ENCODE measurements around the gene CASZ1. TPM values are rescaled to one million over a fixed set of nuclear protein-coding genes. Genes with fewer than 3 reads are reported as not detected.

CASZ1 gene
- total RNA-seq, 1 experiment from 2014 or later = 2.3 TPM

DNA sequence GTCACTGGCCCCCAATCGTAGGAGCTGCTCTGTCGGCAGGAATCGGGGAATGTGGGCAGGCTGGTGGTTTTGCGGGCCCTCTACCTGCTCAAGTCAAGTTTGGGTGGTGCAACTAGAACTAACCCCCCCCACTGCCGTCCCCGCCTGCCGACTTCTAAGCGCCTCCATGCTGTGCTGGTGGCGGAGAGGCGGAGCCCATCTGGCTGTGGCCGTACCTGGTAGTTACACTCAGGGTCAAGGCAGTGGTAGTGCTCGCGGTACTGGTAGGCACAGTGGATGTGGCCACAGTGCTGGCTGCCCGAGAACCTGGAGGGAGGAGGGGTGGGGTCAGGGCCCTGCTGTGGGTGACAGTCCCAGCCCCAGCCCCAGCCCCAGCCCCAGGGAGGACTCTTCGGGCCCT, 140.0 kb downstream of the CASZ1 start:
- DNase-seq = no peak
- H3K4me3 ChIP-seq = no peak overlapping the region
- no peak overlapping the region for H3K27ac ChIP-seq
- no peaks in the 10 kb centered on the region for H3K4me1 ChIP-seq
- H3K9me3 ChIP-seq (replicated peaks) = no peaks in the 10 kb centered on the region
- no peaks in the 10 kb centered on the region for H3K27me3 ChIP-seq
- no peaks in the 10 kb centered on the region for H3K36me3 ChIP-seq

DNA sequence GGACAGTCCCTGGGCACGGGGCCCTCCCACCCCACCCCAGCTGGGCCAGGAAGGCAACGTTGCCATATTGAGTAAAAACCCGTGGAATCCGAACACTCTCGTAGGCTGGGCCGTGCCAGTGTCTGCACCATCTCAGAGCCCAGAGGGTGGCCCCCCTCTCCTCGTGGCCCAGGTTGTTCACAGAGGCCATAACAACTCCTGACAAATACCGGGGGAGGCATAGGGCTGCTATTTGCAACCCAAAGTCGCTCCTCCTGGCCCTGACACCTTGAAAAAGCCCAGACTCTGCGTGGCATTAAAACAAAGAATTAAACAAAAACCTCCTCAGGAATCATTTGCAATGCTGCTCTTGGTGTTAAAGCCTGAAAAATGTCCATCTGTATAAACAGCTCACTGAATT, 141.4 kb downstream of the CASZ1 start:
- H3K27me3 ChIP-seq = no peaks in the 10 kb centered on the region
- H3K4me1 ChIP-seq = no peaks in the 10 kb centered on the region
- H3K9me3 ChIP-seq (replicated peaks) = no peaks in the 10 kb centered on the region
- no peak overlapping the region for H3K27ac ChIP-seq
- H3K36me3 ChIP-seq = no peaks in the 10 kb centered on the region
- DNase-seq = no peak
- H3K4me3 ChIP-seq = no peak overlapping the region

DNA sequence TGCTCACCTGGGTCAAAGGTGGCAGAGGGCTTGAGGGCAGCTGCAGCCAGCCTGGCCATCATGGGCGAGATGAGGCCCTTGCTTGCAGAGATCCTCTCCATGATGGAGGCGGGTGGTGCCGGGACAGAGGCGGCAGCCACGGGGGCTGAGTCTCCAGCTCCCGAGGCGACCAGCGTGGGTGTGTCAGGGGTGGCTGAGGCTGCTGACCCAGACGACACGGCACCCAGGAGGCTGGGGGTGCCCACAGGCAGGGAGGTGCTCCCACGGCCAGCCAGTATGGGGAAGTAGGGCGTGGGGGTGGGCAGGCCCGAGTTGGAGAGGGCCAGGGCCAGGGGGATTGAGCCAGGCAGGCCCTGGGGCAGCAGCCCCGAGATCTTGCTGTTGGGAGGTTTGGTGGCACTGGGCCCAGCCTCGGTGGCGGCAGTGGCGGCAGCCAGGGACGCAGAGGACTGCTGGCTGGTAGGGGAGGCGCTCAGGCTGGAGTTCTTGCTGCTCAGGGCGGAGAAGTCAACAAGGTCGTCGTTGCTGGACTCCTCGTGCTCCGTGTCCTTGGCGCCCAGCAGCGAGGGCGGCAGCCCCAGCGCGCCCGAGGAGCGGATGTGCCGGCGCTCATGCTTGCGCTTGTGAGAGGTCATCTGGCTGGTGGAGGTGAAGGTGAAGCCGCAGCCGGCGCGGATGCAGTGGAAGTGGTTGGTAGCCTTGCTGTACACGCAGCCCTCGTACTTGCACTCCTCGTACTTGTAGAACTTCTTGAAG, 142.9 kb downstream of the CASZ1 start:
- Histone ChIP-seq H3K4me1 (no peaks in the 10 kb centered on the region), H3K9me3 (replicated peaks) (no peaks in the 10 kb centered on the region), H3K4me3 (no peak overlapping the region), H3K27ac (no peak overlapping the region), H3K36me3 (no peaks in the 10 kb centered on the region), H3K27me3 (no peaks in the 10 kb centered on the region)
- DNase-seq = no peak

DNA sequence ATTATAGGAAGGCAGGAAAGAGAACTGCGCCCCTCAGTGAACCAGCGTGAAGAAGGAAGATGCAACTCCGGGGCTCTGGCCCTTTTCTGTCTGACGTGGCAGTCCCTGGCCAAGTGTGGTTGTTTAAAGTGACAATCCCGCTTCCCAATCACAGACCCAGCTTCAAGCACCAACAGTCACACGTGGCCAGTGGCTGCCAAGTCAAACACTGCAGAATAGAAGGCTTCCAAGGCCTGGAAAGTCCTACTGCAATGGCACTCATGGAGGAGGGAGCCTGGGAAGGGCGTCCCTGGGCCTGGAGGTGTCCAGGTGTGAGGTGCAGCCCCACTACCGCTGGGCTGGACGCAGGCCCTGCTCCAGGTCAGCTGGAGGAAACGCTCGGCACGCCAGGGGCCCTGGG, 143.8 kb downstream of the CASZ1 start:
- DNase-seq = no peak
- H3K9me3 ChIP-seq (replicated peaks) = no peaks in the 10 kb centered on the region
- no peaks in the 10 kb centered on the region for H3K4me1 ChIP-seq
- H3K36me3 ChIP-seq = no peaks in the 10 kb centered on the region
- no peaks in the 10 kb centered on the region for H3K27me3 ChIP-seq
- H3K4me3 ChIP-seq = no peak overlapping the region
- H3K27ac ChIP-seq = no peak overlapping the region

DNA sequence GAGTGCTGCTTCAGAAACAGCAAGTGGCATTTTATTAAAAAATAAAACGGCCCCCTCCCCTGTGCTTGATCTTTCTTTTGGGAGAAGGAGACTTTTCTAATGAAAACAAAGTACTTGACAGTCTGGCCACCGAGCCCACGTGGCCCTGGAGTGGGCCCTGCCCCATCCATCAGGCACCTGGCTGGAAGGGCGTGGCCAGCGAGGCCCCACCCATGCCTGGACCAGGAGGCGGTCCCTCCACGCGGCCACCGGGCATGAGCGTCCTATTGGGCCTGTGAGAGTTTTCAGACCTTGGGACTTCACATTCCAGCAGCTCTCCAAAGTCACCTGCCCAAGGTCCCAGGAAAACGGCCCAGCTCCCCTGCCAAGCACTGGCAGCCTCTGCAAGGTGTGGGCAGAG, 144.7 kb downstream of the CASZ1 start:
- DNase-seq = no peak
- Histone ChIP-seq H3K27me3 (no peaks in the 10 kb centered on the region), H3K4me3 (no peak overlapping the region), H3K4me1 (no peaks in the 10 kb centered on the region), H3K27ac (no peak overlapping the region), H3K9me3 (replicated peaks) (no peaks in the 10 kb centered on the region), H3K36me3 (no peaks in the 10 kb centered on the region)

DNA sequence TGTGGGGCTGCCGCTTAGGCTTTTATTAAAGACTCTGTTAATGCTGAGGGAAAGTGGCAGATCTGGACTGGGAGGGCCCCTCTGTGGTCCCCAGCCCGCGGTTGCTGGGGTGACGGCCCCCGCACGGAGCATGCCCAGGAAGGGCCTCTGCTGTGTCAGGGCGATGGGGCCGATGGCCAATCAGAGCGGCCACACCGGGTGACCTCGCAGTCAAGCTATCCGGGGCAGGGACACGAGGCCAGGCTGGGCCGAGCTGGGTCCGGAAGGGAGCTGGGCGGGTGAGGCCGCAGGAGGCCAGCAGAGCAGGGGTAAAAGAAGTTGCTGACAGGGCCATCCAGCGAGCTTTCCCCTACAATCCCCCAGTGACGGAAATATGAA, 145.1 kb downstream of the CASZ1 start:
- Histone ChIP-seq H3K27ac (no peak overlapping the region), H3K27me3 (no peaks in the 10 kb centered on the region), H3K4me3 (no peak overlapping the region), H3K36me3 (no peaks in the 10 kb centered on the region), H3K4me1 (no peaks in the 10 kb centered on the region), H3K9me3 (replicated peaks) (no peaks in the 10 kb centered on the region)
- DNase-seq = peak; percentile 45 to 49

DNA sequence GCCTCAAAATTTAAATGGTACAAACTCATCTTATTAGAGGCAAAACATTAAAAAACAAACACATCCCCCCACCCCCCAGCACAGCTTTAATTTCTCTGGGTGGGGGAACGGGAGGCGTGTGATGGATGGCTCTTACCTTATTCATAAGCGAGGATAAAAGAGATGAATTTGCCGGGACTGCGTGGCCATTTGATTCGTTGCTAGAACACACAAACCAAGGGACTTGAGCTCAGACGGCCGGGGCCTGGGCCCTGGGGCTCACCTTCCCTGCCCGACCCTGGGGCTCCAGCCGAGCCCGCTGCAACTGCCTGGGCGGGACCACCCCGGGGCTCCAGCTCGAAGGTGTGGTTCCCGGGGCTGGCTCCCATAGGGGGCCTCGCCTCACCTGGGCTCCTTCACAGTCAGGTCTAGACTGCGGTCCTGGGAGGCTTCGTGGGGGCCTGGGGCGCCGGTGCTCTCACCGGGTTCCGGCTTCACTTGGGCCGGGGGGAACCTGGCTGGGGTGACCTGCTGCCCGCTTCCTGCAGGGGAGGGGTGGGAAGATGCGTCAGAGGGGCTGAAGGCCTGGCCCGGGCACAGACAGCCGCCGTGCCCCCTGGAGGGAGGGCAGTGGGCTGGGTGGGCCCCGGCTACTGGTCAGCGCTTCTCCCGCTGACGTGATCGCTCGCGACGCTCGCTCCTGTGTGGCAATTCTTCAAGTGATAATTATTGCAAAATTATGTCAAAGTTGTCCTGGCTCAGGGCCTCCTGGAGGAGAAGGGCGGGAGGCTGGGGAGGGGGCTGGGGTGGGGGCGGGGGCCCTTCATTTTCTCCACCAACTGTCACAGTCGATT, 145.7 kb downstream of the CASZ1 start:
- no peak for DNase-seq
- no peaks in the 10 kb centered on the region for H3K27me3 ChIP-seq
- H3K9me3 ChIP-seq (replicated peaks) = no peaks in the 10 kb centered on the region
- no peak overlapping the region for H3K27ac ChIP-seq
- no peak overlapping the region for H3K4me3 ChIP-seq
- H3K4me1 ChIP-seq = no peaks in the 10 kb centered on the region
- H3K36me3 ChIP-seq = no peaks in the 10 kb centered on the region

DNA sequence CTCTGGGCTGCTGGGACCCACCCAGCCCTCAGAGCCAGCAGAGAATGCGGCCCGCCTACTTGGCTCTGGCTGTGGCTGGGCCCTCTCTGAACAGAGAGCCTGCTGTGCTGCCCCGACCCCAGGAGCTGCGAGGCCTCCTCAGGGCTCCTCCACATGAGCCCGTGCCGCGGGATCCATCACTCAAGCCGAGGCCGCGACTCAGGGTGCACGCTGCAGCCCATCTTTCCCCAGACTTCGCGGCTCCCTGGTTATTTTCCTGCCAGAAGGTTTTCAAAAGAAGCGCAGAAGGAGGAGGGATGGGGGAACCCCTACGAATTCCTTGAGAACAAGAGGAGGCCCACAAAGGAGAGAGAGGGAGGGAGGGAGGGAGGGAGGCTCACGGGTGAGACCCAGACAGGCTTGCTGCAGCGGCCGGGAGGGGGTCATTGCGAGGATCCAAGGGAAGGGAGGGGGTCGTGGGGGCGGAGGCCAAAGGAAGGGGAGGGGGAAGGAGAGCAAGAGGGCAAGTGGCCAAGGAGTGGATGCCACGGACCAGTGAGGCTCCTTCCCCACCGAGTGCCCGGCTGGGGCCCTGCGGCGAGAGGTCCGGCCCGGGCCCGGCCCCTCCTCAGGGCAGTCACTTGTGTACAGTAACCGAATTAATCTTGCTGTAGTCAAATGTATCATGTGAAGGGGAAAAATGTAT, 146.8 kb downstream of the CASZ1 start:
- Histone ChIP-seq H3K27me3 (no peaks in the 10 kb centered on the region), H3K9me3 (replicated peaks) (no peaks in the 10 kb centered on the region), H3K4me3 (no peak overlapping the region), H3K4me1 (no peaks in the 10 kb centered on the region), H3K36me3 (no peaks in the 10 kb centered on the region), H3K27ac (no peak overlapping the region)
- no peak for DNase-seq

DNA sequence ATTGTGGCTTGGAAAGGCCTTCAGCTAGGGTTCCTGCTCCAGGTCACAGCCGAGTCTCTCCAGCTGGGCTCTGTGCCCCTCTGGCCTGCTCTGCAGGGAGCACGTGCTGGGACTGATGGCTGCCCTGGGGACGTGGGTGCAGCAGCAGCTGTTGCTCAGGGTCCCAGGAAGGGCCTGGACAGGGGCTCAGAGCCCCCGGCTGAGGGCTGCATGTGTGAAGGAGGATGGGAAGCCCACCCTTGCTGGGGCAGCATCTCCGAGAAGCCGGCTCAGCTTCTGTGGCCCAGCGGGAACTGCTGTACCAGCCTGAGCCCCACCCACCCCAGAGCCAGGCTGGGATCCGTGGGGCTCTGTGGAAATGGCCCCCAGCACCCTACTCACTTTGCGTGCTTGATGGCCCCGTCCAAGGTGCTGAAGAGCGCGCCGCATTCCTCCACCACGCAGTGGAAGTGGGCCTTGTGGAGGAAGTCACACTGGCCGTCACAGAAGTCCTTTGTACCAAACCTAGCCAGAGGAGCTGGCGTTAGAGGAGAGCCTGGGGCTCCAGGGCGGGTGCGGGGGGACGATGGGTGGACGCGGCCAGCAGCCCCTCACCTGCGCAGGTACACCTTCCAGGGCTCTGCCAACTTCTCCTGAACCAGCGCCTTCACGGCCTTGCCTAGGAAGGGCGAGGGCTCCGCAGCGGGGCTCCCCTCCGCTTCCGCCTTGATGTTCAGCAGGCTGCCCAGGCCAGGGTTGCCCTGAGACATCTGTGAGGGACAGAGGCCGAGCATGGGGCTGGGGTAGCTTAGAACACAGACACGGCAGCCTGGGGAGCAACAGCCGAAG, 147.5 kb downstream of the CASZ1 start:
- Histone ChIP-seq H3K4me1 (no peaks in the 10 kb centered on the region), H3K27me3 (no peaks in the 10 kb centered on the region), H3K4me3 (no peak overlapping the region), H3K9me3 (replicated peaks) (no peaks in the 10 kb centered on the region), H3K36me3 (no peaks in the 10 kb centered on the region), H3K27ac (no peak overlapping the region)
- no peak for DNase-seq

DNA sequence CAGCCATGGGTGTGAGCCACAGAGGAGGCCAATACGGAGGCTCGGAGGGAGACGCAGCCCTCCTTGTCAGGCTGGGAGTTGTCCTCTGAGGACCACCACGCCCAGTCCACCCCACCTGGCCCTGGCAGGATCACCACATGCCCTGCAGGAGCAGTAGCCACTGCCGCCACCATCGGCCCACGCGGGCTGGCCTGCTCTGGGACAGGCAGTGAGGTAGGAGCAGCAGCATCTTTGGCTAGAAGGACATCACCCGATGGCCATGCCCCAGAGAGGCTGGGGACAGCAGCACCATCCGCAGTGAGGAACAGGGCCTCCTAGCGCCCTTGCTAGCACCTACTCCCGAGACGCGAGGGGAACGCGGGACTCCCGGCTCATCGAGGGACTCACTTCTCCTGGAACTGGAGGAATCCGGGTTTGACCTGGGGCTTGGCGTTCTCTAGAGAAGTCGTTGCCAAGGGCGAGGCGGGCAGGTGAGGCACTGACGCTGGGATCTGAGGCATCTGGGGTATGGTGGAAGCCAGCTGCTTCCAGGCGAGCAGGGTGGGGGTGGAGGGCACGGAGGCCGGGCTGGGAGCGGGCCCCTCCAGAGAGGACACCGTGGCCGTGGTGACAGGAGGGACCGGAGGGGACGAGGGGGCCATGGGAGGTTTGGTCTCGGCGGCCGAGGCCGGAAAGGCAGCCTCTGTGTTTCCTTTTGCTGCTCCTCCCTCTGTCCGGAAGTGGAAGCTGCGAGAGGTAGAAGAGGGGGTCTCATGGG, 148.9 kb downstream of the CASZ1 start:
- DNase-seq = no peak
- Histone ChIP-seq H3K36me3 (no peaks in the 10 kb centered on the region), H3K27me3 (no peaks in the 10 kb centered on the region), H3K4me1 (no peaks in the 10 kb centered on the region), H3K4me3 (no peak overlapping the region), H3K27ac (no peak overlapping the region), H3K9me3 (replicated peaks) (no peaks in the 10 kb centered on the region)

DNA sequence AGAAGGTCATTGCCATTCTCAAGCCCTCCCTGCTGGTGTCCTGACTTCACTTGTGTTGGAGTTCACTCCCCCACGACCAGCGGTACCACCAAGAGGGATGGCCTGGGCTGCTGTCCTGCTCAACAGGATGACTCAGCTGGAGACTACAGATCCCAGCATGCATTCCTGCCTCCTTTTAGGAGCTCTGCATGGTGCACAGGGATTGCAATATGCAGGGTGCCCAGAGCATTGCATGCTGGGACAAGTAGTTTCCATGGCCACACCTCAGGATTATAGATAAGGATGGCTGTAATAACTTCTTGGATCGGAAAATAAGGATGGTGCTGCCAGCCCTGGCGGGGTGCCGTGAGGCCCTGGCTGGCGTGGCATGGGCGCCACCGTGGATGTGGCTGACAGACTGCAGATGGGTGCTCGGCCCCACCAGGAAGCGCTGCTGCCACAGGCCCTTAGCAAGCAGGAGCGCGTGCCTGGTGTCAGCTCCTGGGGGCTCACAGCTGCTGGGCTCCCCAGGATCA, 150.0 kb downstream of the CASZ1 start:
- no peaks in the 10 kb centered on the region for H3K9me3 ChIP-seq (replicated peaks)
- DNase-seq = peak; percentile 37 to 52
- no peaks in the 10 kb centered on the region for H3K27me3 ChIP-seq
- H3K4me1 ChIP-seq = no peaks in the 10 kb centered on the region
- H3K36me3 ChIP-seq = no peaks in the 10 kb centered on the region
- H3K27ac ChIP-seq = no peak overlapping the region
- H3K4me3 ChIP-seq = no peak overlapping the region

DNA sequence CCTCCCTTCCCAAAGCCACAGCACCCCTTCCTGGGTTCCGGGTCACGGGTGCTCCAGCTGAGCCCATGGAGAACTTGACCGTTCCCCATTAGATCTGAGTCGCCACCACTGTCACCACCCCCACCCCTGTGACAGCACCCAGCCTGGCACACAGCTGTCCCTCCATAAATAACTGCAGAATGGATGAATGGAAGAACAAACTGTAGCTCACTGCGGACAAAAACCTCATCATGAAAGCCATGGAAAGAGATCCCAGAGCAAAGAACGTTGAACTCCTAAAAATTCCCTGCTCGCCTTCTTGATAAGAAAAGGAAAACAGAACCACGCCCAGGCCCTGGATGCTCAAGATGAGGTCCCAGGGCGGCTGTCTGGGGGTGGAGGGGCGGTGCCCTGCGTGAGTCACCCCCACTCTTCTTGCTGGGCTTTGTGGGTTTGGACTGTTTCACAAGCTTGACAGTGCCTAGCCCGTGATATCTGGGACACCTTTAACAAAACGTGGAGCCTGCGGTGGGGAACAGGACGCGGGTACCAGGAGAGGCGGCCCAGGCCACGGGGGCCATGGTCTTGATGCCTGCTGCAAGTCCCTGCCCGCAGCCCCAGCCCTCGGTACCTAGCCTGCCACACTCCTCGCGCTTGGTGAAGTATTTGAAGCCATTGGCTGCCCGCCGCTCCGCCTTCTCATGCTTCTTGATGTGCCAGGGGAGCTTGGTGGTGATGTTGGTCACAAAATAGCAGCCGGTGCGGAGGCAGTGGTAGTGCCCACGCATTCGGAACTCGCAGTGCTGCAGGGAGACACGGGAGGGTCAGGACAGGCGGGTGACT, 151.9 kb downstream of the CASZ1 start:
- H3K4me3 ChIP-seq = no peak overlapping the region
- no peak overlapping the region for H3K27ac ChIP-seq
- no peaks in the 10 kb centered on the region for H3K27me3 ChIP-seq
- peaks cover 3% of the 10 kb centered on the region; the same call in 1 of the 2 replicates for H3K4me1 ChIP-seq
- no peak for DNase-seq
- H3K36me3 ChIP-seq = no peaks in the 10 kb centered on the region
- no peaks in the 10 kb centered on the region for H3K9me3 ChIP-seq (replicated peaks)

DNA sequence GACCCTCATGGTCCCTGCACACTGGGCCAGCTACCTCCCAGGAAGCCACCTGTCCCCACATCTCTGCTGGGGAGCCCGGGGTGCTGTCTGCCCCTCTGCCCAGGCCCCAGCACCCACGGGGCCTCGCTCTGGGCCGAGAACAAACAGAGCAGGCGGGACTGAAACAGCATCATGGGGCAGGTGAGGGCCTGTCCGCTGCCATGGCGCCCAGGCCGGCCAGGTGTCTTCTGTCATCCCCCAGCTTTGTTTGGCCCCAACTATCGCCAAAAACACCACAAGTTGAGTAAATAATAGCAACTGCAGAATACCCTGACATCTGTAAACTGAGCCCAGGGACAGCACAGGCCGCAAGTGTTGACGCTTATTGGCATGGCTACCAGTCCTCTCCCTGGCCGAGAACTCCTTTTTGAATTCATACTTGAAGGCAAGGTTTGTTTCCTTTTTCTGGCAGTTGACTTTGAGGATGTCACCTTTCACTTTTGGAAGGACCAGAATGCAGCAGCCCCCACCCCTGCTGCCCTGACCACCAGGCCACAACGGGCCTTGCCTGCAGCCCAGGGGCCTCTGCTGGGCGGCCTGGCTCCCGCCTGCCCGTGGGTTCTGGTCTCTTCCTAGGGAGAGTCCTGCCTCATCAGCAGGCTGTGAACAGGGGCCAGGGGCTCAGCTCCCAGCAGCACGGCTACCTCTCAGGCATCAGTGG, 152.7 kb downstream of the CASZ1 start:
- Histone ChIP-seq H3K27me3 (no peaks in the 10 kb centered on the region), H3K4me3 (no peak overlapping the region), H3K4me1 (peaks cover 3% of the 10 kb centered on the region; the same call in 1 of the 2 replicates), H3K36me3 (no peaks in the 10 kb centered on the region), H3K9me3 (replicated peaks) (no peaks in the 10 kb centered on the region), H3K27ac (no peak overlapping the region)
- no peak for DNase-seq

Measured in SJCRH30 (cell line).